ENCODE results near the gene LRPAP1. TPM values are rescaled to one million over a fixed set of nuclear protein-coding genes. Genes with fewer than 3 reads are reported as not detected.
A peak's percentile ranks its signal among the peaks of the same experiment; 100 is the strongest.

LRPAP1 gene
- total RNA-seq, 1 donor from 2014 or later, result 213 TPM

GRCh38 chr4:3485011-3485791 lies 47.0 kb downstream of the LRPAP1 start:
- DNase-seq (ENCODE audit: low read depth), result no peak

GRCh38 chr4:3484057-3484973 lies 47.9 kb downstream of the LRPAP1 start:
- DNase-seq (ENCODE audit: low read depth), result peak; percentile 77

GRCh38 chr4:3483471-3483921 lies 48.7 kb downstream of the LRPAP1 start:
- peak; percentile 50 for DNase-seq (ENCODE audit: low read depth)

- DNase-seq (ENCODE audit: low read depth), result no peak
Observed at GRCh38 chr4:3482707-3483106, 49.5 kb downstream of the LRPAP1 start.

- DNase-seq (ENCODE audit: low read depth), result no peak
Observed at GRCh38 chr4:3481783-3482393, 50.3 kb downstream of the LRPAP1 start.

- no peak for DNase-seq (ENCODE audit: low read depth)
Observed at GRCh38 chr4:3481113-3481531, 51.1 kb downstream of the LRPAP1 start.

GRCh38 chr4:3480528-3481112 lies 51.6 kb downstream of the LRPAP1 start:
- peak; percentile 53 for DNase-seq (ENCODE audit: low read depth)

- no peak for DNase-seq (ENCODE audit: low read depth)
Observed at GRCh38 chr4:3479358-3480101, 52.7 kb downstream of the LRPAP1 start.

- DNase-seq (ENCODE audit: low read depth), result no peak
Observed at GRCh38 chr4:3478446-3479357, 53.5 kb downstream of the LRPAP1 start.

GRCh38 chr4:3477750-3478430 lies 54.3 kb downstream of the LRPAP1 start:
- DNase-seq (ENCODE audit: low read depth), result no peak

GRCh38 chr4:3476936-3477749 lies 55.1 kb downstream of the LRPAP1 start:
- DNase-seq (ENCODE audit: low read depth), result no peak

- no peak for DNase-seq (ENCODE audit: low read depth)
Observed at GRCh38 chr4:3476341-3476747, 55.9 kb downstream of the LRPAP1 start.

GRCh38 chr4:3475713-3476260 lies 56.4 kb downstream of the LRPAP1 start:
- no peak for DNase-seq (ENCODE audit: low read depth)

- no peak for DNase-seq (ENCODE audit: low read depth)
Observed at GRCh38 chr4:3475041-3475712, 57.0 kb downstream of the LRPAP1 start.

GRCh38 chr4:3473996-3474765 lies 58.0 kb downstream of the LRPAP1 start:
- no peak for DNase-seq (ENCODE audit: low read depth)

GRCh38 chr4:3473181-3473950 lies 58.9 kb downstream of the LRPAP1 start:
- no peak for DNase-seq (ENCODE audit: low read depth)

Measured in renal cortical epithelial cell (primary cell).